Panc1 (cell line): Measurements from ENCODE around the gene TMOD2.

Experiments used
- POLR2AphosphoS5 ChIP-seq: IDR thresholded peaks from 2 replicates; pipeline ENCODE4 v1.6.1; 2012; ENCODE audit warnings: mild to moderate bottlenecking, low read depth, low read length, moderate library complexity
- SIN3A ChIP-seq: IDR thresholded peaks from 2 replicates; pipeline ENCODE4 v1.6.1; 2012; ENCODE audit warnings: low read depth, mild to moderate bottlenecking, low read length, moderate library complexity, borderline replicate concordance; ENCODE audit not compliant: insufficient read depth
- TF ChIP-seq, protein P1 (sequence below), 2 experiments: IDR thresholded peaks; 2 replicates each; pipeline ENCODE4 v1.6.1; 2011 to 2012; ENCODE audit warnings: low read depth in 2 of 2, control low read depth in 1 of 2, low read length in 1 of 2, mild to moderate bottlenecking in 1 of 2, moderate library complexity in 1 of 2; ENCODE audit not compliant: insufficient read depth in 1 of 2
- TF ChIP-seq, protein P2 (sequence below): fragments of 450-650 bp; IDR thresholded peaks from 2 replicates; pipeline ENCODE4 v1.5.1; 2017; ENCODE audit warnings: mild to moderate bottlenecking

DNA sequence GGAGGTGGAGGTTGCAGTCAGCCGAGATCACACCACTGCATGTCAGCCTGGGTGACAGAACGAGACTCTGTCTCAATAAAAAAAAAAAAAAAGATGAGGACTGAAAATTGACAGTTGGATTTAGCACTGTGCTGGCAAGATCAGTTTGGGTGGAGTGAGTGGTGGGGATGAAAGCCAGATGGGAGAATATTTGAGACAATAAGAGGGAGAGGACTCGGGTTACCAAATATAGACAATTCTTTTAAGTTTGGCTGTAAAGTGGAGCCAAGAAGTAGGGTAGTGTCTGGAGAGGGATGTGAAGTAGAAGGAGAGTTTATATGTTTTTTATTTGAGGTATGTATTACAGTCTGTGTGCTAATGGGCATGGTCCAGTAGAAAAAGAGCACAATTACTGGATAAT, 98.5 kb downstream of the TMOD2 start:
- TF ChIP-seq, protein P1, sequence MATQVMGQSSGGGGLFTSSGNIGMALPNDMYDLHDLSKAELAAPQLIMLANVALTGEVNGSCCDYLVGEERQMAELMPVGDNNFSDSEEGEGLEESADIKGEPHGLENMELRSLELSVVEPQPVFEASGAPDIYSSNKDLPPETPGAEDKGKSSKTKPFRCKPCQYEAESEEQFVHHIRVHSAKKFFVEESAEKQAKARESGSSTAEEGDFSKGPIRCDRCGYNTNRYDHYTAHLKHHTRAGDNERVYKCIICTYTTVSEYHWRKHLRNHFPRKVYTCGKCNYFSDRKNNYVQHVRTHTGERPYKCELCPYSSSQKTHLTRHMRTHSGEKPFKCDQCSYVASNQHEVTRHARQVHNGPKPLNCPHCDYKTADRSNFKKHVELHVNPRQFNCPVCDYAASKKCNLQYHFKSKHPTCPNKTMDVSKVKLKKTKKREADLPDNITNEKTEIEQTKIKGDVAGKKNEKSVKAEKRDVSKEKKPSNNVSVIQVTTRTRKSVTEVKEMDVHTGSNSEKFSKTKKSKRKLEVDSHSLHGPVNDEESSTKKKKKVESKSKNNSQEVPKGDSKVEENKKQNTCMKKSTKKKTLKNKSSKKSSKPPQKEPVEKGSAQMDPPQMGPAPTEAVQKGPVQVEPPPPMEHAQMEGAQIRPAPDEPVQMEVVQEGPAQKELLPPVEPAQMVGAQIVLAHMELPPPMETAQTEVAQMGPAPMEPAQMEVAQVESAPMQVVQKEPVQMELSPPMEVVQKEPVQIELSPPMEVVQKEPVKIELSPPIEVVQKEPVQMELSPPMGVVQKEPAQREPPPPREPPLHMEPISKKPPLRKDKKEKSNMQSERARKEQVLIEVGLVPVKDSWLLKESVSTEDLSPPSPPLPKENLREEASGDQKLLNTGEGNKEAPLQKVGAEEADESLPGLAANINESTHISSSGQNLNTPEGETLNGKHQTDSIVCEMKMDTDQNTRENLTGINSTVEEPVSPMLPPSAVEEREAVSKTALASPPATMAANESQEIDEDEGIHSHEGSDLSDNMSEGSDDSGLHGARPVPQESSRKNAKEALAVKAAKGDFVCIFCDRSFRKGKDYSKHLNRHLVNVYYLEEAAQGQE (IDR thresholded peaks at IDR 0.05; ENCODE audit: insufficient read depth in 1 of 2, low read depth in 2 of 2, low read length in 1 of 2) = no peak
- TF ChIP-seq, protein P2, sequence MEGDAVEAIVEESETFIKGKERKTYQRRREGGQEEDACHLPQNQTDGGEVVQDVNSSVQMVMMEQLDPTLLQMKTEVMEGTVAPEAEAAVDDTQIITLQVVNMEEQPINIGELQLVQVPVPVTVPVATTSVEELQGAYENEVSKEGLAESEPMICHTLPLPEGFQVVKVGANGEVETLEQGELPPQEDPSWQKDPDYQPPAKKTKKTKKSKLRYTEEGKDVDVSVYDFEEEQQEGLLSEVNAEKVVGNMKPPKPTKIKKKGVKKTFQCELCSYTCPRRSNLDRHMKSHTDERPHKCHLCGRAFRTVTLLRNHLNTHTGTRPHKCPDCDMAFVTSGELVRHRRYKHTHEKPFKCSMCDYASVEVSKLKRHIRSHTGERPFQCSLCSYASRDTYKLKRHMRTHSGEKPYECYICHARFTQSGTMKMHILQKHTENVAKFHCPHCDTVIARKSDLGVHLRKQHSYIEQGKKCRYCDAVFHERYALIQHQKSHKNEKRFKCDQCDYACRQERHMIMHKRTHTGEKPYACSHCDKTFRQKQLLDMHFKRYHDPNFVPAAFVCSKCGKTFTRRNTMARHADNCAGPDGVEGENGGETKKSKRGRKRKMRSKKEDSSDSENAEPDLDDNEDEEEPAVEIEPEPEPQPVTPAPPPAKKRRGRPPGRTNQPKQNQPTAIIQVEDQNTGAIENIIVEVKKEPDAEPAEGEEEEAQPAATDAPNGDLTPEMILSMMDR = no peak
- no peak for TF ChIP-seq SIN3A
- TF ChIP-seq POLR2AphosphoS5 = no peak
